ENCODE measurements around the gene ACKR3. TPM values are rescaled to one million over a fixed set of nuclear protein-coding genes. Genes with fewer than 3 reads are reported as not detected.

The ACKR3 gene
- total RNA-seq, 2 donors from 2014 or later, result 3.5 to 10.1 TPM

- no peak for TF ChIP-seq CTCF (IDR thresholded peaks at IDR 0.05)
- no peaks in the 10 kb centered on the region for H3K4me1 ChIP-seq
- H3K9ac ChIP-seq (ENCODE audit: low read depth in 2 of 2, low read length in 2 of 2), result no peak overlapping the region
- no peak for DNase-seq
- H3K4me3 ChIP-seq, result no peak overlapping the region
- no peaks in the 10 kb centered on the region for H3K36me3 ChIP-seq
- H3K27me3 ChIP-seq, result no peaks in the 10 kb centered on the region
- H3K9me3 ChIP-seq, result no peaks in the 10 kb centered on the region
- H3K27ac ChIP-seq, result no peak overlapping the region
- intact Hi-C loops (cut with DNase I), result no loop called here
Observed at GRCh38 chr2:236628256-236628901, 58.8 kb downstream of the ACKR3 start.

- H3K9me3 ChIP-seq, result no peaks in the 10 kb centered on the region
- H3K36me3 ChIP-seq, result no peaks in the 10 kb centered on the region
- no peak for TF ChIP-seq CTCF (IDR thresholded peaks at IDR 0.05)
- intact Hi-C loops (cut with DNase I), result no loop called here
- no peaks in the 10 kb centered on the region for H3K4me1 ChIP-seq
- no peak for DNase-seq
- no peak overlapping the region for H3K9ac ChIP-seq (ENCODE audit: low read depth in 2 of 2, low read length in 2 of 2)
- no peak overlapping the region for H3K27ac ChIP-seq
- no peak overlapping the region for H3K4me3 ChIP-seq
- no peaks in the 10 kb centered on the region for H3K27me3 ChIP-seq
Observed at GRCh38 chr2:236628981-236629605, 59.5 kb downstream of the ACKR3 start.

- Histone ChIP-seq H3K4me3 (no peak overlapping the region), H3K4me1 (no peaks in the 10 kb centered on the region), H3K27ac (no peak overlapping the region), H3K9ac (ENCODE audit: low read depth in 2 of 2, low read length in 2 of 2) (no peak overlapping the region), H3K36me3 (no peaks in the 10 kb centered on the region), H3K9me3 (no peaks in the 10 kb centered on the region), H3K27me3 (no peaks in the 10 kb centered on the region)
- intact Hi-C loops (cut with DNase I), result no loop called here
- no peak for TF ChIP-seq CTCF (IDR thresholded peaks at IDR 0.05)
- DNase-seq, result no peak
Observed at GRCh38 chr2:236629961-236630872, 60.6 kb downstream of the ACKR3 start.

GRCh38 chr2:236631281-236631855 lies 61.7 kb downstream of the ACKR3 start:
- no peak overlapping the region for H3K9ac ChIP-seq (ENCODE audit: low read depth in 2 of 2, low read length in 2 of 2)
- TF ChIP-seq CTCF (IDR thresholded peaks at IDR 0.05), result no peak
- intact Hi-C loops (cut with DNase I), result no loop called here
- H3K9me3 ChIP-seq, result no peaks in the 10 kb centered on the region
- no peaks in the 10 kb centered on the region for H3K27me3 ChIP-seq
- DNase-seq, result no peak
- no peaks in the 10 kb centered on the region for H3K4me1 ChIP-seq
- H3K36me3 ChIP-seq, result no peaks in the 10 kb centered on the region
- no peak overlapping the region for H3K4me3 ChIP-seq
- H3K27ac ChIP-seq, result no peak overlapping the region

- no peaks in the 10 kb centered on the region for H3K36me3 ChIP-seq
- no peaks in the 10 kb centered on the region for H3K4me1 ChIP-seq
- TF ChIP-seq CTCF (IDR thresholded peaks at IDR 0.05), result no peak
- no peak for DNase-seq
- no peak overlapping the region for H3K4me3 ChIP-seq
- H3K27ac ChIP-seq, result no peak overlapping the region
- H3K27me3 ChIP-seq, result no peaks in the 10 kb centered on the region
- no peak overlapping the region for H3K9ac ChIP-seq (ENCODE audit: low read depth in 2 of 2, low read length in 2 of 2)
- no peaks in the 10 kb centered on the region for H3K9me3 ChIP-seq
- intact Hi-C loops (cut with DNase I), result no loop called here
Observed at GRCh38 chr2:236631856-236632291, 62.2 kb downstream of the ACKR3 start.

Data from colonic mucosa (tissue), 4 donors.